IMR-90 (cell line): Measurements from ENCODE around the gene RNPEP. TPM values are rescaled to one million over a fixed set of nuclear protein-coding genes. Genes with fewer than 3 reads are reported as not detected.

Experiments used
- MXI1 ChIP-seq: IDR thresholded peaks from 2 replicates; pipeline ENCODE4 v1.6.1; 2012; ENCODE audit warnings: low read depth, mild to moderate bottlenecking, low read length, moderate library complexity, borderline replicate concordance
- NFE2L2 ChIP-seq: fragments of 150-350 bp; IDR thresholded peaks from 2 replicates; pipeline ENCODE4 v1.6.1; 2016; ENCODE audit warnings: low read depth, mild to moderate bottlenecking, low read length
- RCOR1 ChIP-seq: IDR thresholded peaks from 2 replicates; pipeline ENCODE4 v1.6.1; 2012; ENCODE audit warnings: mild to moderate bottlenecking, low read length, improper control_type of control experiment; ENCODE audit not compliant: insufficient replicate concordance
- RFX5 ChIP-seq: IDR thresholded peaks from 2 replicates; pipeline ENCODE4 v1.8.0; 2012; ENCODE audit warnings: low read depth, mild to moderate bottlenecking, low read length, moderate library complexity
- SMC3 ChIP-seq: fragments of 150-350 bp; IDR thresholded peaks from 2 replicates; pipeline ENCODE4 v1.6.1; 2016; ENCODE audit warnings: low read depth, mild to moderate bottlenecking, antibody characterized with exemption, low read length, moderate library complexity
- USF2 ChIP-seq: fragments of 150-350 bp; IDR thresholded peaks from 2 replicates; pipeline ENCODE4 v1.6.1; 2017; ENCODE audit warnings: mild to moderate bottlenecking, antibody characterized with exemption, low read length, low read depth
- polyA plus RNA-seq, 3 experiments: library from polyadenylated mRNA; depleted of rRNA; stranded (reverse); fragments of >200 nt; gene quantifications; 2 replicates each; pipeline ENCODE4 v1.2.3, GENCODE V29; 2012; ENCODE audit warnings: low replicate concordance in 1 of 3
- total RNA-seq: library from RNA; depleted of rRNA; stranded (reverse); fragments of >200 nt; gene quantifications from 2 replicates; pipeline ENCODE4 v1.2.3, GENCODE V29; 2012

RNPEP gene
- total and polyA plus RNA-seq, 2 of the 4 experiments (the other 2 are of a cell fraction): 49.8 to 75.4 TPM

GRCh38 chr1:201955009-201955728, 27.3 kb upstream of the RNPEP start, which contains the start of gene TIMM17A (continued):
- TF ChIP-seq NFE2L2: no peak
- no peak for TF ChIP-seq RFX5
- TF ChIP-seq SMC3: no peak; the same call in 1 of the 2 replicates
- no peak for TF ChIP-seq USF2
- no peak for TF ChIP-seq RCOR1
- peak; percentile 63; the same call in 1 of the 2 replicates for TF ChIP-seq MXI1
